ENCODE data around the gene TMEM253.

DNA sequence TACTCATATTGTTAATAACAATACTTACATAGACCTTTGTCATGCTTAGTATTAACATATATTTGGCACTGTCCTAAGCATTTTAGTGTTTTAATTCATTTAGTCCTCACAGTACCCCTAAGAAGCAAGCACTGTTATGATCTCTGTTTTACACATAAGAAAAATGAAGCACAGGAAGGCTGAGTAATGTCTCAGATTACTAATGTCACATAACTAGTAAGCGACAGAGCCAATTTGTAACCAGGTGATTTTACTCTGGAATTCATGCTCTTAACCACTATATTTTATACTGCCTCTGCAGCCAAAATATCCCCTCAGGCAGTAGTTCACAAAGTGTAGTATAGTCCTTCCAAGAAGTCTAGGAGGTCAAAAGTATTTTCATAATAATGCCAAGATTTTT lies 20.3 kb downstream of the TMEM253 start:
- TF ChIP-seq POLR2A (IDR thresholded peaks at IDR 0.05; ENCODE audit: low read length) (no peak), GATA1 (IDR thresholded peaks at IDR 0.05; ENCODE audit: low read depth, low read length) (no peak)
